22Rv1 (cell line): ENCODE measurements around the gene QSER1.
"Not testable (repeated sequence)": the region's sequence is repeated elsewhere in the genome, so short reads cannot be mapped to it uniquely, and the experiment has no call there.

Experiments used
- H3K27ac ChIP-seq: fragments of 450-650 bp; 2 replicates; pipeline ENCODE4 v1.5.1; 2017
- CTCF ChIP-seq: fragments of 450-650 bp; IDR thresholded peaks from 2 replicates; pipeline ENCODE4 v1.5.1; 2017; ENCODE audit warnings: mild to moderate bottlenecking
- ZFX ChIP-seq: fragments of 450-650 bp; IDR thresholded peaks from 2 replicates; pipeline ENCODE4 v1.6.1; 2017; ENCODE audit warnings: antibody characterized with exemption, borderline replicate concordance

QSER1 gene

GRCh38 chr11:33027233-33027632 lies 134.6 kb downstream of the QSER1 start:
- H3K27ac ChIP-seq = no peak overlapping the region
- TF ChIP-seq ZFX = no peak

DNA sequence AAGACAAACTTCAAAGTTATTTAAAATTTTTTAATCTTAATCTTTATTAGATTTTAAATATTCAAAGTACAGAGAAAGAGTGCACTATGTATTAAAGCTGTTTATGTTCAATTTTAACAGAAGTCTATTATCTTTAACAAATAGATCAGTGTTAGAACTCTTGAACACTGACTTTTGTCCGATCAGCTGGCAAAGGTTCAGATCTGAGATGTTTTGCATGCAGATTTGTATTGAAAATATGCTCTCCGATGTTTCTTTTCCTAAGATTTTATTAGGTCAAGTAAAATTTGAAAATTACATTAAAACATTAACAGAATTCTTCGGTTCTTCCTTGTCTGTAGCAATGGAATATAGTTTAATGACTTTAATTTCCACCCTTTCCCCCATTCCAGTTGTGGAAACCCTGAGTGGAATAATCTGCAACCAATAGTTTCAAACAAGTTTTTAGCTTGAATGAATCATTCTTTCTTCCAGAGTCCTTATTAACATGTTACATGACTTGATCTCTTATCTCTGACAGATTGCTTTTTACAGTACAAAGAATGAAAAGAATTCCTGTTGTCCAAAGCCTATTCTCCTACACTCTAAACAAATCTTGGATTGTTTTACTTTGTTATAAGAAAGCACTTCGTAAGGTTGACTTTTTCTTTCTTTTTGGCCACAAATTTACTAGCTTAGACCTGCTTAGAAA lies 135.4 kb downstream of the QSER1 start:
- TF ChIP-seq ZFX = no peak
- TF ChIP-seq CTCF = no peak
- no peak overlapping the region for H3K27ac ChIP-seq

DNA sequence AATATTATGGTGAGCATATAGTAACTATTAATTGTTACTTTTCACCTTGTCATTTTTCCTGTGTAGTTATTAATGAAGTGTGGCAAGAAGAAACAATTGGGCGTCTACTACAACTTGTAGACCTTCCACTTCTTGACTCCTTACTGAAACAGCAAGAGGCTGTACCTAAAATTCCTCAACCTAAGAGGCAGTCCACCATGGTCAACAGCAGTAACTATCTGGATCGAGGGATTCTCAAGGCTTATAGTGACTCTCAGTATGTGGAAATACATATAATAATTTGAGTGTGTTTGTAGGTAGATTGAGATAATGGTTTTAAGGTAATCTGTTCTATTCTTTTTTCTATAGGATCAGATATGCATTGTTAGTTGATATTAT lies 135.9 kb downstream of the QSER1 start:
- TF ChIP-seq CTCF = no peak
- TF ChIP-seq ZFX = no peak
- H3K27ac ChIP-seq = no peak overlapping the region

- not testable (repeated sequence) for H3K27ac ChIP-seq
Measured at GRCh38 chr11:33029218-33029617, 136.6 kb downstream of the QSER1 start.
